DND-41 (cell line): ENCODE results near the gene GABRB3.

Experiments used
- ATAC-seq: fragments of 200-7000 bp; cut with Tn5 transposase; 3 replicates; pipeline ENCODE4 v1.9.1; 2021; ENCODE audit warnings: low read depth; ENCODE audit not compliant: insufficient read depth
- DNase-seq: peaks from one replicate; pipeline ENCODE4 v3.0.0-alpha.2; 2020
- H2AFZ ChIP-seq: 2 replicates; pipeline ENCODE4 v1.6.0; 2012; ENCODE audit warnings: low read depth, low read length
- H3K27ac ChIP-seq: 2 replicates; pipeline ENCODE4 v1.5.1; 2012; ENCODE audit warnings: low read length, inconsistent platforms
- H3K27me3 ChIP-seq: fragments of 200-600 bp; sonication (generic); 2 replicates; pipeline ENCODE4 v1.6.0; 2012; ENCODE audit warnings: low read length, mild to moderate bottlenecking, inconsistent platforms; ENCODE audit not compliant: insufficient read depth, poor library complexity
- H3K36me3 ChIP-seq: 2 replicates; pipeline ENCODE4 v1.5.1; 2012; ENCODE audit warnings: low read length, inconsistent platforms; ENCODE audit not compliant: insufficient read depth
- H3K4me1 ChIP-seq: 2 replicates; pipeline ENCODE4 v1.5.1; 2012; ENCODE audit warnings: mild to moderate bottlenecking, low read length; ENCODE audit not compliant: insufficient read depth
- H3K4me2 ChIP-seq: 2 replicates; pipeline ENCODE4 v1.6.0; 2012; ENCODE audit warnings: mild to moderate bottlenecking, moderate library complexity, low read length, inconsistent platforms; ENCODE audit not compliant: insufficient read depth
- H3K4me3 ChIP-seq, 2 experiments: fragments of 200-600 bp in 1 of 2; shearing (Covaris generic) in 1 of 2; 2 replicates each; pipeline ENCODE4 v1.5.1; 2012 to 2016; ENCODE audit warnings: inconsistent platforms in 2 of 2, low read length in 2 of 2, mild to moderate bottlenecking in 2 of 2, low read depth in 1 of 2, moderate library complexity in 1 of 2
- H3K79me2 ChIP-seq: 2 replicates; pipeline ENCODE4 v1.6.0; 2012; ENCODE audit warnings: low read length, inconsistent platforms; ENCODE audit not compliant: insufficient read depth
- H3K9ac ChIP-seq: 2 replicates; pipeline ENCODE4 v1.6.0; 2012; ENCODE audit warnings: low read depth, mild to moderate bottlenecking, inconsistent platforms, low read length, moderate library complexity
- H3K9me3 ChIP-seq: 2 replicates; pipeline ENCODE4 v1.5.1; 2012; ENCODE audit warnings: low read length, moderate library complexity, mild to moderate bottlenecking, inconsistent platforms; ENCODE audit not compliant: insufficient read depth, severe bottlenecking
- H4K20me1 ChIP-seq: 2 replicates; pipeline ENCODE4 v1.6.0; 2012; ENCODE audit warnings: low read length; ENCODE audit not compliant: insufficient read depth
- CTCF ChIP-seq: IDR thresholded peaks from 2 replicates; pipeline ENCODE4 v1.5.1; 2012; ENCODE audit warnings: borderline replicate concordance, low read length, moderate library complexity, mild to moderate bottlenecking; ENCODE audit not compliant: poor library complexity, severe bottlenecking; ENCODE audit errors: extremely low read depth
- EZH2 ChIP-seq: IDR thresholded peaks from 3 replicates; pipeline ENCODE4 v1.6.1; 2012; ENCODE audit warnings: borderline replicate concordance, low read depth, mild to moderate bottlenecking, moderate library complexity, low read length, inconsistent platforms; ENCODE audit not compliant: severe bottlenecking

GABRB3 gene

DNA sequence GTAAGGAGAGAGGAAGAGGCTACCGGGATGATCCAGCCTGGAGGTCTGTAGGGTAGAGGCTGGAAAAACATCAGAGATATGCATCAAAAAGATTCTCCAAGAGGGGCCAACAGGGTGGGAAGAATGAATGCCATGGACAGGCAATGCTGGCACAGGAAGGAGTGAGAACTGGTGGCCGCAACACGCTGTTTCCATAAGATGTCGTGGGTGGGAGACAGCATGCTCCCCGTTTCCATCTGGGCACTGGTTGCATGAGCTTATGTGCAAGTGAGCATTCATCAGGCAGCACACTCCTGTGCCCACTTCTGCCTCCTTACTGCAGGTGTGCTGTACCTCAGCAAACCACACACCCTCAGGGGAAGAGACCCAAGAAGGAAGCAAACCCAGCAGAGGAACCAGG is 59.4 kb downstream of the GABRB3 start:
- Histone ChIP-seq H3K79me2 (no peaks in the 10 kb centered on the region), H2AFZ (no peak overlapping the region), H3K27me3 (no peaks in the 10 kb centered on the region), H3K36me3 (no peaks in the 10 kb centered on the region), H4K20me1 (no peaks in the 10 kb centered on the region), H3K4me1 (no peaks in the 10 kb centered on the region), H3K27ac (no peak overlapping the region), H3K4me2 (no peak overlapping the region), H3K9ac (no peak overlapping the region), H3K4me3 (no peak overlapping the region), H3K9me3 (no peaks in the 10 kb centered on the region)
- DNase-seq = no peak
- TF ChIP-seq EZH2 = no peak
- no peak for TF ChIP-seq CTCF
- no peak for ATAC-seq

GRCh38 chr15:26712335-26712734 is 60.5 kb downstream of the GABRB3 start:
- TF ChIP-seq CTCF (no peak), EZH2 (no peak)
- Histone ChIP-seq H2AFZ (no peak overlapping the region), H3K4me3 (no peak overlapping the region), H3K79me2 (no peaks in the 10 kb centered on the region), H3K9me3 (no peaks in the 10 kb centered on the region), H3K27ac (no peak overlapping the region), H3K4me2 (no peak overlapping the region), H3K4me1 (no peaks in the 10 kb centered on the region), H3K36me3 (no peaks in the 10 kb centered on the region), H3K9ac (no peak overlapping the region), H3K27me3 (no peaks in the 10 kb centered on the region), H4K20me1 (no peaks in the 10 kb centered on the region)
- no peak for DNase-seq
- ATAC-seq = no peak

DNA sequence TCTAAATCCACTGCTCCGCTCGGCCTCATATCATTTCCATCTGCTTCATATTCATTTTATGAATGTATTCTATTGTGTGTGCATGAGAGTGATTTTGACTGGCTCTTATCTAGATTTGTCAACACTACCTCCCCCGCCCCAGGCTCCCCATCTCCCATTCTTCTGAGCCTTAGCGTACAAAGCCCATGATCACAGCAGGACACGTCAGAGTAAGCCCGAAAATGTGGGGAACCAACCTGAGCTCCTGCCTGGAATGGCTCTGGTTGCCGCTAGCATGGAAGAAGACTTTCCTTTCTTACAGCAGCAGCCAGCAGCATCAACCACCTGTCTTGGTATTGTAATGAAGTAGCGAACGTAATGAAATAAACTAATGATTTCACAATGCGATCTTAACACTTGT is 61.4 kb downstream of the GABRB3 start:
- no peak overlapping the region for H3K27ac ChIP-seq
- no peaks in the 10 kb centered on the region for H3K36me3 ChIP-seq
- H3K9ac ChIP-seq = no peak overlapping the region
- ATAC-seq (no peak), DNase-seq (no peak)
- no peak for TF ChIP-seq EZH2
- no peak for TF ChIP-seq CTCF
- H3K9me3 ChIP-seq = no peaks in the 10 kb centered on the region
- no peak overlapping the region for H3K4me3 ChIP-seq
- no peak overlapping the region for H2AFZ ChIP-seq
- H3K27me3 ChIP-seq = no peaks in the 10 kb centered on the region
- H3K79me2 ChIP-seq = no peaks in the 10 kb centered on the region
- no peak overlapping the region for H3K4me2 ChIP-seq
- no peaks in the 10 kb centered on the region for H3K4me1 ChIP-seq
- H4K20me1 ChIP-seq = no peaks in the 10 kb centered on the region

- TF ChIP-seq CTCF (no peak), EZH2 (no peak)
- ATAC-seq = no peak
Observed at GRCh38 chr15:26702381-26702780, 70.5 kb downstream of the GABRB3 start.

More at GRCh38 chr15:26702381-26702780, 70.5 kb downstream of the GABRB3 start:
- Histone ChIP-seq H3K27me3 (no peaks in the 10 kb centered on the region), H4K20me1 (no peaks in the 10 kb centered on the region), H3K4me2 (no peak overlapping the region), H3K9me3 (no peaks in the 10 kb centered on the region), H3K4me3 (no peak overlapping the region), H2AFZ (no peak overlapping the region), H3K27ac (no peak overlapping the region), H3K4me1 (no peaks in the 10 kb centered on the region), H3K36me3 (no peaks in the 10 kb centered on the region), H3K9ac (no peak overlapping the region), H3K79me2 (no peaks in the 10 kb centered on the region)
- DNase-seq = no peak
